Natural killer cell (primary cell): ENCODE data around the gene KANSL2. TPM values are rescaled to one million over a fixed set of nuclear protein-coding genes. Genes with fewer than 3 reads are reported as not detected.
"Not testable (repeated sequence)": the region's sequence is repeated elsewhere in the genome, so short reads cannot be mapped to it uniquely, and the experiment has no call there.

ENCODE experiments used
- ATAC-seq, 3 donors: fragments of 150-1000 bp in 2 of 3; fragments of 200-7000 bp in 1 of 3; cut with Tn5 transposase; 1 replicate in 1 of 3; 2 replicates in 2 of 3; pipeline ENCODE4 v1.10.0; 2021; ENCODE audit warnings: mild to moderate bottlenecking in 2 of 3, moderate library complexity in 2 of 3
- DNase-seq, 2 donors: peaks; one replicate each; pipeline versions ENCODE4 v3.0.0 to v3.0.0-alpha.2; 2013 to 2021; ENCODE audit warnings: mixed read lengths in 1 of 2
- H3K27ac ChIP-seq: one replicate; pipeline ENCODE4 v1.5.1; 2013; ENCODE audit warnings: mild to moderate bottlenecking, low read length
- H3K27me3 ChIP-seq: one replicate; pipeline ENCODE4 v1.6.1; 2013; ENCODE audit warnings: low read length; ENCODE audit not compliant: control insufficient read depth, insufficient read depth
- H3K36me3 ChIP-seq: one replicate; pipeline ENCODE4 v1.6.1; 2013; ENCODE audit warnings: low read length; ENCODE audit not compliant: control insufficient read depth, insufficient read depth
- H3K4me1 ChIP-seq: one replicate; pipeline ENCODE4 v1.6.1; 2013; ENCODE audit warnings: low read length; ENCODE audit not compliant: control insufficient read depth, insufficient read depth
- H3K4me3 ChIP-seq: one replicate; pipeline ENCODE4 v1.5.1; 2013; ENCODE audit warnings: low read length
- H3K9me3 ChIP-seq: one replicate; pipeline ENCODE4 v1.6.1; 2013; ENCODE audit warnings: low read length; ENCODE audit not compliant: control insufficient read depth, insufficient read depth
- H3K27ac Mint-ChIP-seq, 2 donors: one replicate each; pipeline ENCODE4 v1.8.0; 2022; ENCODE audit warnings: mild to moderate bottlenecking in 2 of 2, mixed read lengths in 2 of 2, moderate library complexity in 1 of 2
- H3K27me3 Mint-ChIP-seq, 2 donors: one replicate each; pipeline ENCODE4 v1.8.0; 2022; ENCODE audit warnings: low read depth in 2 of 2, mixed read lengths in 2 of 2
- H3K36me3 Mint-ChIP-seq: one replicate; pipeline ENCODE4 v1.8.0; 2022; ENCODE audit warnings: mixed read lengths
- H3K4me1 Mint-ChIP-seq, 2 donors: one replicate each; pipeline ENCODE4 v1.8.0; 2022; ENCODE audit warnings: mixed read lengths in 2 of 2
- H3K4me3 Mint-ChIP-seq: one replicate; pipeline ENCODE4 v1.8.0; 2022; ENCODE audit warnings: mild to moderate bottlenecking, moderate library complexity, mixed read lengths
- H3K9me3 Mint-ChIP-seq, 2 donors: one replicate each; pipeline ENCODE4 v1.8.0; 2022; ENCODE audit warnings: mixed read lengths in 2 of 2
- CTCF ChIP-seq: fragments of 200-600 bp; IDR thresholded peaks from one replicate; pipeline ENCODE4 v1.8.0; 2022; ENCODE audit warnings: antibody characterized with exemption
- WGBS: methylation state at CpG from one replicate; pipeline ENCODE4 v1.1.7; 2013; ENCODE audit warnings: missing lambda C conversion rate; ENCODE audit not compliant: insufficient coverage; 5-methylcytosine and 5-hydroxymethylcytosine counted together
- intact Hi-C: fragments of 100-400 bp; cut with micrococcal nuclease; formaldehyde crosslinking; loops from one replicate; pipeline ENCODE4 v1.14.2; 2022
- total RNA-seq, 4 donors: library from RNA; stranded (reverse); fragments of 120-200 nt in 1 of 4; gene quantifications; one replicate each; pipeline versions ENCODE4 v1.2.3 to v1.2.4, GENCODE V29; 2013 to 2022

Gene KANSL2
- total RNA-seq, 3 donors from 2014 or later (not counting 1 experiment from before 2014, with no cell fraction given) = 103 to 132 (median 125) TPM

GRCh38 chr12:48659863-48660262 lies 22.2 kb downstream of the KANSL2 start:
- no peak for ATAC-seq
- 100% methylated on average over 2 of the region's 4 CpGs for WGBS
- intact Hi-C loops = no loop called here

GRCh38 chr12:48651681-48652080 lies 30.4 kb downstream of the KANSL2 start:
- Histone ChIP-seq H3K27ac (no peak overlapping the region), H3K4me1 (no peaks in the 10 kb centered on the region), H3K9me3 (no peaks in the 10 kb centered on the region), H3K4me3 (no peak overlapping the region), H3K36me3 (peaks cover 59% of the 10 kb centered on the region), H3K27me3 (no peaks in the 10 kb centered on the region)
- Mint-ChIP-seq H3K27ac (peak overlapping the region; percentile 19 to 37), H3K4me1 (peaks cover 5% of the 10 kb centered on the region in 2 donors), H3K9me3 (no peaks in the 10 kb centered on the region), H3K27me3 (no peaks in the 10 kb centered on the region), H3K36me3 (peaks cover 16% of the 10 kb centered on the region), H3K4me3 (no peak overlapping the region)
- 74% methylated on average over 4 of the region's 4 CpGs for WGBS
- TF ChIP-seq CTCF = no peak
- intact Hi-C loops = no loop called here
- ATAC-seq (no peak), DNase-seq (no peak)

More at GRCh38 chr12:48659863-48660262, 22.2 kb downstream of the KANSL2 start:
- Mint-ChIP-seq H3K9me3 (no peaks in the 10 kb centered on the region), H3K4me1 (peaks cover 2% of the 10 kb centered on the region in 2 donors), H3K36me3 (peaks cover 6% of the 10 kb centered on the region), H3K27ac (no peak overlapping the region), H3K27me3 (no peaks in the 10 kb centered on the region), H3K4me3 (no peak overlapping the region)
- no peaks in the 10 kb centered on the region for H3K4me1 ChIP-seq
- no peak overlapping the region for H3K4me3 ChIP-seq
- no peaks in the 10 kb centered on the region for H3K9me3 ChIP-seq
- H3K27me3 ChIP-seq = no peaks in the 10 kb centered on the region
- DNase-seq = no peak
- H3K36me3 ChIP-seq = peaks cover 72% of the 10 kb centered on the region
- no peak overlapping the region for H3K27ac ChIP-seq
- no peak for TF ChIP-seq CTCF

- H3K27me3 ChIP-seq, H3K27ac ChIP-seq, H3K4me3 Mint-ChIP-seq, H3K4me3 ChIP-seq, H3K9me3 Mint-ChIP-seq, DNase-seq, ATAC-seq, H3K4me1 Mint-ChIP-seq, H3K9me3 ChIP-seq, H3K27ac Mint-ChIP-seq, H3K27me3 Mint-ChIP-seq, intact Hi-C loops, H3K4me1 ChIP-seq, H3K36me3 Mint-ChIP-seq: not testable (repeated sequence)
- H3K36me3 ChIP-seq = peaks cover 26% of the 10 kb centered on the region
- 59% methylated on average over 3 of the region's 8 CpGs for WGBS
These were observed 36.7 kb downstream of the KANSL2 start for GRCh38 chr12:48645354-48645753.

GRCh38 chr12:48643011-48643410 lies 39.0 kb downstream of the KANSL2 start:
- ATAC-seq (no peak), DNase-seq (no peak)
- no peaks in the 10 kb centered on the region for H3K4me1 ChIP-seq
- no peak overlapping the region for H3K27ac ChIP-seq
- Mint-ChIP-seq H3K9me3 (no peaks in the 10 kb centered on the region), H3K27ac (no peak overlapping the region), H3K36me3 (no peaks in the 10 kb centered on the region), H3K4me1 (no peaks in the 10 kb centered on the region), H3K4me3 (no peak overlapping the region), H3K27me3 (no peaks in the 10 kb centered on the region)
- H3K36me3 ChIP-seq = peaks cover 19% of the 10 kb centered on the region
- intact Hi-C loops = no loop called here
- 100% methylated on average over 1 of the region's 2 CpGs for WGBS
- no peaks in the 10 kb centered on the region for H3K27me3 ChIP-seq
- no peaks in the 10 kb centered on the region for H3K9me3 ChIP-seq
- no peak overlapping the region for H3K4me3 ChIP-seq
- TF ChIP-seq CTCF = no peak

GRCh38 chr12:48641752-48642555 lies 40.1 kb downstream of the KANSL2 start:
- H3K27me3 ChIP-seq, H3K27ac ChIP-seq, H3K4me3 ChIP-seq, ATAC-seq, H3K4me1 Mint-ChIP-seq, H3K9me3 Mint-ChIP-seq, H3K36me3 Mint-ChIP-seq, intact Hi-C loops, H3K27ac Mint-ChIP-seq, H3K9me3 ChIP-seq, DNase-seq, H3K4me3 Mint-ChIP-seq, H3K4me1 ChIP-seq, H3K27me3 Mint-ChIP-seq: not testable (repeated sequence)
- 95% methylated on average over 54 of the region's 54 CpGs for WGBS
- peaks cover 13% of the 10 kb centered on the region for H3K36me3 ChIP-seq
